ENCODE results near the gene ANGPT4. TPM values are rescaled to one million over a fixed set of nuclear protein-coding genes. Genes with fewer than 3 reads are reported as not detected.

Gene ANGPT4
- total and polyA plus RNA-seq, 2 of the 8 experiments (the other 6 are each of a cell fraction or from before 2014, with no cell fraction given) = 0.07 to 0.33 TPM

GRCh38 chr20:925516-925915, 9.4 kb upstream of the ANGPT4 start (continued):
- no peak for TF ChIP-seq CHD7 (IDR thresholded peaks at IDR 0.05; ENCODE audit: insufficient replicate concordance, low read length)
